A172 (cell line): ENCODE data around the gene LRRC28. TPM values are rescaled to one million over a fixed set of nuclear protein-coding genes. Genes with fewer than 3 reads are reported as not detected.
A peak's percentile ranks its signal among the peaks of the same experiment; 100 is the strongest.

Experiments used
- DNase-seq: peaks from one replicate; pipeline ENCODE4 v3.0.0-alpha.2; 2015; ENCODE audit warnings: low spot score
- total RNA-seq: library from RNA; depleted of rRNA; stranded (reverse); fragments of >200 nt; shearing (Covaris generic); gene quantifications from 2 replicates; pipeline ENCODE4 v1.2.3, GENCODE V29; 2014

The LRRC28 gene
- total RNA-seq, 1 experiment from 2014 or later: 20.8 TPM

GRCh38 chr15:99341786-99342185, 90.5 kb downstream of the LRRC28 start:
- DNase-seq: no peak

GRCh38 chr15:99343208-99343607, 91.9 kb downstream of the LRRC28 start:
- no peak for DNase-seq

GRCh38 chr15:99343881-99344551, 92.7 kb downstream of the LRRC28 start:
- DNase-seq: peak; percentile 4

GRCh38 chr15:99344639-99345038, 93.4 kb downstream of the LRRC28 start:
- DNase-seq: no peak

GRCh38 chr15:99345242-99345641, 94.0 kb downstream of the LRRC28 start:
- no peak for DNase-seq

- DNase-seq: no peak
Observed at GRCh38 chr15:99345832-99346462, 94.7 kb downstream of the LRRC28 start.

- peak; percentile 8 for DNase-seq
Observed at GRCh38 chr15:99347574-99347973, 96.3 kb downstream of the LRRC28 start.

- DNase-seq: no peak
Observed at GRCh38 chr15:99348412-99348811, 97.1 kb downstream of the LRRC28 start.

GRCh38 chr15:99350408-99350807, 99.1 kb downstream of the LRRC28 start:
- DNase-seq: no peak

- DNase-seq: no peak
Observed at GRCh38 chr15:99359769-99360168, 108.5 kb downstream of the LRRC28 start.

- DNase-seq: no peak
Observed at GRCh38 chr15:99361545-99362185, 110.4 kb downstream of the LRRC28 start.

- DNase-seq: no peak
Observed at GRCh38 chr15:99365242-99365641, 114.0 kb downstream of the LRRC28 start.

- no peak for DNase-seq
Observed at GRCh38 chr15:99366013-99366412, 114.7 kb downstream of the LRRC28 start.

GRCh38 chr15:99368743-99369142, 117.5 kb downstream of the LRRC28 start:
- no peak for DNase-seq

GRCh38 chr15:99369196-99369595, 117.9 kb downstream of the LRRC28 start:
- no peak for DNase-seq

- no peak for DNase-seq
Observed at GRCh38 chr15:99371180-99372103, 120.2 kb downstream of the LRRC28 start.

- DNase-seq: peak; percentile 54
Observed at GRCh38 chr15:99385005-99385669, 133.9 kb downstream of the LRRC28 start.

GRCh38 chr15:99385865-99386264, 134.6 kb downstream of the LRRC28 start:
- DNase-seq: peak; percentile 58

GRCh38 chr15:99386391-99386790, 135.1 kb downstream of the LRRC28 start:
- DNase-seq: no peak

GRCh38 chr15:99387421-99388168, 136.3 kb downstream of the LRRC28 start:
- no peak for DNase-seq

GRCh38 chr15:99390667-99391066, 139.4 kb downstream of the LRRC28 start:
- DNase-seq: no peak
